Activated T-cell treated with anti-CD3 and anti-CD28 coated beads, Interleukin-2, amount 50 U/mL, for 4 hours (primary cell): ENCODE results near the gene MIPOL1. TPM values are rescaled to one million over a fixed set of nuclear protein-coding genes. Genes with fewer than 3 reads are reported as not detected.
"Not testable (repeated sequence)": the region's sequence is repeated elsewhere in the genome, so short reads cannot be mapped to it uniquely, and the experiment has no call there.

Experiments used
- ATAC-seq, 2 donors: fragments of 200-7000 bp; cut with Tn5 transposase; one replicate each; pipeline ENCODE4 v1.10.0; 2021
- DNase-seq: peaks from one replicate; pipeline ENCODE4 v3.0.0-alpha.2; 2020
- H3K27me3 Mint-ChIP-seq: one replicate; pipeline ENCODE4 v1.8.0; 2021; ENCODE audit warnings: low read depth, mixed read lengths
- H3K36me3 Mint-ChIP-seq: one replicate; pipeline ENCODE4 v1.8.0; 2022; ENCODE audit warnings: mixed read lengths; ENCODE audit not compliant: insufficient read depth
- H3K4me1 Mint-ChIP-seq: one replicate; pipeline ENCODE4 v1.8.0; 2021; ENCODE audit warnings: low read depth, mixed read lengths
- H3K4me3 Mint-ChIP-seq: one replicate; pipeline ENCODE4 v1.8.0; 2021; ENCODE audit warnings: mild to moderate bottlenecking, moderate library complexity, mixed read lengths
- H3K9me3 Mint-ChIP-seq: one replicate; pipeline ENCODE4 v1.8.0; 2021; ENCODE audit warnings: mixed read lengths
- total RNA-seq, 3 donors: library from RNA; stranded (reverse); gene quantifications; one replicate each; pipeline ENCODE4 v1.2.1, GENCODE V29; 2021

MIPOL1 gene
- total RNA-seq, 3 donors from 2014 or later: 0.10 to 0.16 TPM; not detected in 1

DNA sequence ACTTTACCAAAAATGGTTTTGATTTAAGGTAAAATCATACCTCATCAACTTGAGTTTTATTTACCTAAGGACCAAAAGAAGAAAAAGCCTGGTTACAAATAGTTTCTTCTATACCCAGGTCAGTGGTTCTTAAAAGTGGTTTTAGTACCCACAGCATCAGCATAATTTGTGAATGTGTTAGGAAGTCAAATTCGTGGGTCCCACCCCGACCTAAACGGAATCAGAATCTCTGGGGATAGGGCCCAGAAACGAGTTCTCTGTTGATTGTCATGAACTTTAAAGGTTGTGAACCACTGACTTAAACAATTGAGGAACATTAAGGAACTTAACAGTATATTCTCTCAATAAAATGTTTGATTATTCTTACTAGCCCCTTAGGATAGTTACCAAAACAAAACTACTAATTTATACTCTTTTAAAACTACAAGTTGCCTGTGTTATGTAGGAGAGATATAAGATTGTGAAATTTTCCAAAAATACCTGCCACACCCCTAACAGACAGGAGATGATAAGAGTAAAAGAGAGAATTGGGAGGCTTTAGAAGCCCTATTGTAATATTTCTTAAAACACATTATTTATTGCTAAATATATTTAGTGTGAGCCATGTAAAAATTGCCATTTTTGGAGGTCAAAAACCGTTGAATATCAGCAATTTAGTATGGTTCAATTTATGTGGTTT, 24.7 kb upstream of the MIPOL1 start:
- Mint-ChIP-seq H3K27me3 (peaks cover 16% of the 10 kb centered on the region), H3K4me3 (no peak overlapping the region), H3K9me3 (no peaks in the 10 kb centered on the region), H3K36me3 (no peaks in the 10 kb centered on the region), H3K4me1 (no peaks in the 10 kb centered on the region)
- ATAC-seq: no peak
- DNase-seq: no peak

DNA sequence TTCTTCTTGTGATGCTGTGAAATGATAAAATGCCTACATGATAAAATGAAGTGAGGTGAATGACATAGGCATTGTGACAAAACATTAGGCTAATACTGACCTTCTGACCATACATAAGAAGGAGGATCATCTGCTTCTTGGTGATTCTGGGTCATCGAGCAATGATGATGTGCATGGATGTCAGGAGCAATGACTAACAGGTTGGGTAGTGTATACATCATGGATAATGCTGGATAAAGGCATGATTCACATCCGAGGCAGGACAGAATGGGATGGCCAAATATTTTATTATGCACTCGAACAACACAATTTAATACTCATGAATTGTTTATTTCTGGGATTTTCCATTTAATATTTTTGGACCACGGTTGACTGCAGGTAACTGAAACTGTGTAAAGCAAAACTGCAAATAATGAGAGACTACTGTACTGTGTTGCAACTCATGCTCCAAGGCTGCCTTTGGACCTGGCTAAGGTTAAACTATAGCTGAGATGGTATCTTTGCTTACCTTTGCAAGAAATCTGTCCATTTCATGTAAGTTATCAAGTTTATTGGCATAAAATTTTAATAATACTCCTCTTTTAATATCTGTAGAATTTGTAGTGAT, 17.7 kb upstream of the MIPOL1 start:
- ATAC-seq: no peak

DNA sequence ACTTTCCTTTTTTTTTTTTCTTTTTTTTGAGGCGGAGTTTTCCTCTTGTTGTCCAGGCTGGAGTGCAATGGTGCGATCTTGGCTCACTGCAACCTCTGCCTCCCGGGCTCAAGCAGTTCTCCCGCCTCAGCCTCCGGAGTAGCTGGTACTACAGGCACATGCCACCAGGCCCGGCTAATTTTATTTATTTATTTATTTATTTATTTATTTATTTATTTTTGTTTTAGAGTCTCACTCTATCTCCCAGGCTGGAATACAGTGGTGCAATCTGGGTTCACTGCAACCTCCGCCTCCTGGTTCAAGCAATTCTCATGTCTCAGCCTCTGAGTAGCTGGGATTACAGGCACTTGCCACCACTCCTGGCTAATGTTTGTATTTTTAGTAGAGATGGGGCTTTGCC, 16.9 kb upstream of the MIPOL1 start:
- H3K4me3 Mint-ChIP-seq, H3K36me3 Mint-ChIP-seq, H3K9me3 Mint-ChIP-seq, ATAC-seq, H3K4me1 Mint-ChIP-seq, DNase-seq, H3K27me3 Mint-ChIP-seq: not testable (repeated sequence)

More for the DNA sequence above, 17.7 kb upstream of the MIPOL1 start:
- Mint-ChIP-seq H3K36me3 (no peaks in the 10 kb centered on the region), H3K9me3 (peaks cover 3% of the 10 kb centered on the region), H3K4me3 (no peak overlapping the region), H3K27me3 (no peaks in the 10 kb centered on the region), H3K4me1 (no peaks in the 10 kb centered on the region)
- no peak for DNase-seq

DNA sequence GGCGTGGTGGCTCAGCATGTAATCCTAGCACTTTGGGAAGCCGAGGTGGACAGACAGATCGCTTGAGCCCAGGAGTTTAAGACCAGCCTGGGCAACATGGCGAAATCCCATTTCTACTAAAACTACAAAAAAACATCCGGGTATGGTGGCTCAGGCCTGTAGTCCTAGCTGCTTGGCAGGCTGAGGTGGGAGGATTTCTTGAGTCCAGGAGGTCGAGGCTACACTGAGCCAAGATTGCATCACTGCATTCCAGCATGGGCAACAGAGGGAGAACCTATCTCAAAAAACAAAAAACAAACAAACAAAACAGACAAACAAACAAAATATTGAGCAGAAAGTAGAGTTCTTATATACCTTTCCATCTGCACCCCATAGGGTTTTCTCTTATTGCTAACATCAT, 16.3 kb upstream of the MIPOL1 start:
- H3K27me3 Mint-ChIP-seq: no peaks in the 10 kb centered on the region
- H3K9me3 Mint-ChIP-seq: peaks cover 3% of the 10 kb centered on the region
- ATAC-seq (no peak), DNase-seq (no peak)
- H3K4me3 Mint-ChIP-seq: no peak overlapping the region
- H3K4me1 Mint-ChIP-seq: no peaks in the 10 kb centered on the region
- no peaks in the 10 kb centered on the region for H3K36me3 Mint-ChIP-seq

DNA sequence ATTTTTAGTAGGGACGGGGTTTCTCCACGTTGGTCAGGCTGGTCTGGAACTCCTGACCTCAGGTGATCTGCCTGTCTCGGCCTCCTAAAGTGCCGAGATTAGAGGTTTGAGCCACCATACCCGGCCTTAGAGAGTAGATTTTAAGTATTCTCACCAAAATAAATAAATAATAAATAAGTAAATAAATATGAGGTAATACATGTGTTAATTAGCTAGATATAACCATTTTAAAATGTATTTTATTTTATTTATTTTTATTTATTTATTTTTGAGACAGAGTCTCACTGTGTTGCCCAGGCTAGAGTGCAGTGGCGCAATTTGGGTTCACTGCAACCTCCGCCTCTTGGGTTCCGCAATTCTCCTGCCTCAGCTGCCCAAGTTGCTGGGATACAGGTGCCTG, 13.2 kb upstream of the MIPOL1 start:
- not testable (repeated sequence) for H3K36me3 Mint-ChIP-seq, H3K9me3 Mint-ChIP-seq, ATAC-seq, H3K4me1 Mint-ChIP-seq, DNase-seq, H3K27me3 Mint-ChIP-seq, H3K4me3 Mint-ChIP-seq

DNA sequence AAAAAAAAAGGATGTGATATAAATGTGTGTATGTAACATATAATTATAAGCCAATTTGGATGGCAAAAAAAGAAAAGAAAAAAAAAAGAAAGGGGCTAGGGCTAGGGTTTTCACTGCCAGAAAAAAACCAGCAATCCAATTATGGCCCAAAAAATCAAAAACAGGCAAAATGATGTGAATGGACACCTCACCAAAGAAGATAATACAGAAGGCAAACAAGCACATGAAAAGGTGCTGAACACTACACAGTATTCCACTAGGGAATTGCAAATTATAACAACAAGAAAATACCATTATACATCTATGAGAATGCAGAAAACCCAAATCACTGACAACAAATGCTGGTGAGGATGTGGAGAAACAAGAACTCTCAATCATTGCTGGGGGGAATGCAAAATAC, 12.1 kb upstream of the MIPOL1 start:
- ATAC-seq: no peak

DNA sequence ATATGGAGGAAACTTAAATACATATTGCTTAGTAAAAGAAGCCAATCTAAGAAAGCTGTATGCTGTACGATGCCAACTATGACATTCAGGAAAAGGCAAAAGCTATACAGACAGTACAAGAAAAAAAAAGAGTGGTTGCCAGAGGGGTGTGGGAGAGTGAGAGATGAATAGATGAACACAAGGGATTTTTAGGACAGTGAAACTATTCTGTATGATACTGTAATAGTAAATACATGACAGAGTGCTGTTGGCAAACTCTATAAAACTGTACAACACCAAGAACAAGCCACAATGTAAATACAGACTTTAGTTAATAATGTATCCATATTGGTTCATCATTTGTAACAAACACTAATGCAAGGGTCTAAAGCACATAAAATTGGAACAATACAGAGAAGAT, 10.9 kb upstream of the MIPOL1 start:
- no peak for DNase-seq
- H3K9me3 Mint-ChIP-seq: peaks cover 13% of the 10 kb centered on the region
- H3K36me3 Mint-ChIP-seq: no peaks in the 10 kb centered on the region
- H3K4me3 Mint-ChIP-seq: no peak overlapping the region
- no peaks in the 10 kb centered on the region for H3K27me3 Mint-ChIP-seq
- ATAC-seq: no peak
- H3K4me1 Mint-ChIP-seq: no peaks in the 10 kb centered on the region

More for the DNA sequence above, 12.1 kb upstream of the MIPOL1 start:
- no peaks in the 10 kb centered on the region for H3K4me1 Mint-ChIP-seq
- peaks cover 10% of the 10 kb centered on the region for H3K9me3 Mint-ChIP-seq
- H3K4me3 Mint-ChIP-seq: no peak overlapping the region
- H3K27me3 Mint-ChIP-seq: no peaks in the 10 kb centered on the region
- no peak for DNase-seq
- H3K36me3 Mint-ChIP-seq: no peaks in the 10 kb centered on the region

DNA sequence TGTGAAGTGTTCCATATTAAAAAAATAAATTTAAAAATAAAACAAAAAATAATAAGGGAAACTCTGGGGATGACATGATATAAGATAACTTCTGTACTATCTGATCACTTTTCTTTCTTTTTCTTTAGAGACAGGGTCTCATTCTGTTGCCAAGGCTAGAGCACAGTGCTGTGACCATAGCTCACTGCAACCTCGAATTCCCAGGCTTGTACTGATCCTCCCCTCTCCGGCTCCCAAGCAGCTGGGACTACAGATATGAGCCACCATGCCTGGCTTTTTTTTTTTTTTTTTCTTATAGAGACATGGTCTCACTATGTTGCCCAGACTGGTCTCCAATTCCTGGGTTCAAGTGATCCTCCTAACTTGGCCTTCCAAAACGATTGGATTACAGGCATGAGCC, 10.4 kb upstream of the MIPOL1 start:
- Mint-ChIP-seq H3K36me3 (no peaks in the 10 kb centered on the region), H3K9me3 (peaks cover 10% of the 10 kb centered on the region), H3K4me1 (no peaks in the 10 kb centered on the region), H3K27me3 (no peaks in the 10 kb centered on the region), H3K4me3 (no peak overlapping the region)
- DNase-seq (no peak), ATAC-seq (no peak)

DNA sequence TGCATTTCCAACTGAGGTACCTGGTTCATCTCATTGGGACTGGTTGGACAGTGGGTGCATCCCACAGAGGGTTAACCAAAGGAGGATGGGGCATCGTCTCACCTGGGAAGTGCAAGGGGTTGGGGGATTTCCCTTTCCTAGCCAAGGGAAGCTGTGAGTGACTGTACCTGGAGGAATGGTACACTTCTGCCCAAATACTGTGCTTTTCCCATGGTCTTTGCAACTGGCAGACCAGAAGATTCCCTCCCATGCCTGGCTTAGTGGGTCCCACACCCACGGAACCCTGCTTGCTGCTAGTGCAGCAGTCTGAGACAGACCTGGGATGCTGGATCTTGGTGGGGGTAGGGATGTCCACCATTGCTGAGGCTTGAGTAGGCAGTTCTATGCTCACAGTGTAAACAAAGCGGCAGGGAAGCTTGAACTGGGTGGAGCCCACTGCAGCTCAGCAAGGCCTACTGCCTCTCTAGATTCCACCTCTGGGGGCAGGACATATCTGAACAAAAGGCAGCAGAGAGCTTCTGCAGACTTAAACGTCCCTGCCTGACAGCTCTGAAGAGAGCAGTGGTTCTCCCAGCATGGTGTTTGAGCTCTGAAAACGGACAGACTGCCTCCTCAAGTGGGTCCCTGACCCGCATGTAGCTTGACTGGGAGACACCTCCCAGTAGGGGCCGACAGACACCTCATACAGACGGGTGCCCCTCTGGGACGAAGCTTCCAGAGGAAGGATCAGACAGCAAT, 9.7 kb upstream of the MIPOL1 start:
- peaks cover 10% of the 10 kb centered on the region for H3K9me3 Mint-ChIP-seq
- H3K27me3 Mint-ChIP-seq, ATAC-seq, H3K4me1 Mint-ChIP-seq, H3K36me3 Mint-ChIP-seq, H3K4me3 Mint-ChIP-seq, DNase-seq: not testable (repeated sequence)

DNA sequence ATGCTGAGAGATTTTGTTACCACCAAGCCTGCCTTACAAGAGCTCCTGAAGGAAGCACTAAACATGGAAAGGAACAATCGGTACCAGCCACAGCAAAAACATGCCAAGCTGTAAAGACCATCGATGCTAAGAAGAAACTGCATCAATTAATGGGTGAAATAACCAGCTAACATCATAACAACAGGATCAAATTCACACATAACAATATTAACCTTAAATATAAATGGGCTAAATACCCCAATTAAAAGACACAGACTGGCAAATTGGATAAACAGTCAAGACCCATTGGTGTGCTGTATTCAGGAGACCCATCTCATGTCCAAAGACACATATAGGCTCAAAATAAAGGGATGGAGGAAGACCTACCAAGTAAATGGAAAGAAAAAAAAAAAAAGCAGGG, 8.0 kb upstream of the MIPOL1 start:
- H3K27me3 Mint-ChIP-seq, DNase-seq, H3K4me1 Mint-ChIP-seq, ATAC-seq, H3K4me3 Mint-ChIP-seq, H3K36me3 Mint-ChIP-seq: not testable (repeated sequence)
- H3K9me3 Mint-ChIP-seq: peaks cover 10% of the 10 kb centered on the region

DNA sequence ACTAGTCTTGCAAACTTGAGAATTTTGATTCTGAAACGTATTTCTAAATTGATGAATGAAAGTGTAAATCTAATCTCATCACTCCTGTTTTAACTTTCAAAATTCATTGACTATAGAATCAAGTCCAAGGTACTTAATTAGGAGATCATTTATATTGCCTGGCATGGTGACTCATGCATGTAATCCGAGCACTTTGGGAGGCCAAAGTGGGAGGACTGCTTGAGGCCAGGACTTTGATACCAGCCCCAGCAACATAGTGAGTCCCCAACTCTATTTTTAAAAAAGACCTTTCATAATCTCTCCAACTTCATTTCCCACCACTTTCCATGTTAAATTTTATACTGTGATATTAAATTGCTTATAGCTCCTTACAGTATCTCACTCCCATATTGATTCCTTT, 3.0 kb upstream of the MIPOL1 start:
- H3K4me3 Mint-ChIP-seq: no peak overlapping the region
- H3K27me3 Mint-ChIP-seq: peaks cover 26% of the 10 kb centered on the region
- peaks cover 6% of the 10 kb centered on the region for H3K9me3 Mint-ChIP-seq
- peaks cover 9% of the 10 kb centered on the region for H3K4me1 Mint-ChIP-seq
- H3K36me3 Mint-ChIP-seq: no peaks in the 10 kb centered on the region
- ATAC-seq (no peak), DNase-seq (no peak)

DNA sequence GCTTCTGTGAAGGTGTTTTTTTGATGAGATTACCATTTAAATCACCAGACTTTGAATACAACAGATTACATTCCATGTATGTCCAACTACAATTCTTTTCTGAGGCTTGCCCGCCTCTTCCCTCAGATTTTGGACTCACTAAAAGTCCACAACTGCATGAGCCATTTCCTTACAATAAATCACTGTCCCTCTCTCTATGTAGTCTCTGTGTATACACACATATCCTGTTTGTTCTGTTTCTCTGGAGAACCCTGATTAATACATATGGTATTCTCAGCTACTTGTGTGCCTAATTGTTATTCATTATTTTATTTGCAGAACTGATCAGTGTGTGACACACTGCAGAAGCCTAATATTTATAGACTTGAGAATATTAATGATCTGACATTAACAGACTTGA, 2.4 kb upstream of the MIPOL1 start:
- H3K4me3 Mint-ChIP-seq: no peak overlapping the region
- peaks cover 6% of the 10 kb centered on the region for H3K9me3 Mint-ChIP-seq
- H3K4me1 Mint-ChIP-seq: peaks cover 9% of the 10 kb centered on the region
- no peaks in the 10 kb centered on the region for H3K36me3 Mint-ChIP-seq
- ATAC-seq (no peak), DNase-seq (no peak)
- peaks cover 28% of the 10 kb centered on the region for H3K27me3 Mint-ChIP-seq

DNA sequence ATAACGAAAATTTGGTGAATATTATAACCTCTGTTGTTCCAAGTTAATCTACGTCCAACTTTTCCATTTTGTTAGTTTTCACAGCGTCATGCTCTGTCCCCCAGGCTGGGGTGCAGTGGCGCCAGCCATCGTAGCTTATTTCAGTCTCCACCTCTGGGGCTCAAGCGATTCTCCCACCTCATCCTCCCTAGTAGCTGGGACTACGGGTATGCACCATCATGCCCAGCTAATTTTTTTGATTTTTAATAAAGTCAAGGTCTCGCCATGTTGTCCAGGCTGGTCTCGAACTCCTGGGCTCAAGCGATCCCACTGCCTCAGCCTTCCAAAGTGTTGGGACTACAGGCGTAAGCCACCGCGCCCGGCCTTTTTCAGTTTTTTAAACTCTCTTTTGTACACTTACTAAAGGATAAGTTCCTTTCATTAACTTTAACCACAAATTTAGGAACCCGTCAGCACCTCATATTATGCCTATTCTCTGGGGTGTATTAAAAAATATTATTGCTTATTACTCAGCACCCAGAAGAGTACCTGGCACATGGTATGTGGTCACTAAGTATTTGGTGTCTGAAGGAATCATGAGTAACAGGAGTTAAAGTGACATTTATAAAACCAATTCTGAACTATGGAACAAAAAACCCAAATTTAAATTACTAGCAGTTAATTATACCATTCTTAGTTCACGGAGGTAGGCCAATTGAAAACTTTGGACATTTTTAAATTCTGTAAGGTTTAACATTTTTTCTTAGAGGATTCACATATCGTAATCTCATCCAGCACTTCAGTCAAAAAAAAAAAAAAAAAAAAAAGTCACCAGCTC, 925 bp upstream of the MIPOL1 start:
- DNase-seq (no peak), ATAC-seq (no peak)
- Mint-ChIP-seq H3K36me3 (no peaks in the 10 kb centered on the region), H3K27me3 (peaks cover 28% of the 10 kb centered on the region), H3K4me1 (peaks cover 9% of the 10 kb centered on the region), H3K9me3 (no peaks in the 10 kb centered on the region), H3K4me3 (peak overlapping the region; percentile 36)

DNA sequence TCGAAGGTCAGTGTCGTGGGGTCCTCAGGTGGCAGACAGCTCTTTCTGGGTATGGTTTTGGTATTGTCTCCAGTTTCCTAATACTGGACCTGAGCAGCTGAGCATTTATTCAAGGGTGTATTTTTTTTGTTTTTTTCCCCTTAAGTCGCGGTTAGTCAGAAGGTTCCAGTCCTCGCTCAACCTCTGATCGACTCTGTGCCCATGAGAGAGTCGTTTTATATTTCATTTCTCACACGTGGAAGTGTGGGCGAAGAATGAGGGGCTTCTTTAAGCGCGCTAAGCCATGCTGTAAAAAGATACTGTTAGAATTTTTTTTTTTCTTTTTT, 499 bp downstream of the MIPOL1 start:
- H3K36me3 Mint-ChIP-seq: no peaks in the 10 kb centered on the region
- no peaks in the 10 kb centered on the region for H3K9me3 Mint-ChIP-seq
- peak overlapping the region; percentile 66 for H3K4me3 Mint-ChIP-seq
- no peak for DNase-seq
- peaks cover 9% of the 10 kb centered on the region for H3K4me1 Mint-ChIP-seq
- H3K27me3 Mint-ChIP-seq: peaks cover 28% of the 10 kb centered on the region
- no peak for ATAC-seq
